K562 (cell line): ENCODE measurements around the gene TPK1. TPM values are rescaled to one million over a fixed set of nuclear protein-coding genes. Genes with fewer than 3 reads are reported as not detected.
"Not testable (repeated sequence)": the region's sequence is repeated elsewhere in the genome, so short reads cannot be mapped to it uniquely, and the experiment has no call there.

Source experiments
- ATAC-seq: fragments of 200-7000 bp; cut with Tn5 transposase; 3 replicates; pipeline ENCODE4 v1.9.1; 2020; ENCODE audit warnings: moderate library complexity
- BruUV-seq: library from RNA; stranded (reverse); fragments of 400-500 nt; replicated peaks from 2 replicates; lab custom pipeline; 2021; lab: Mats Ljungman, UMichigan
- CTCF ChIA-PET: fragments of 300-600 bp; formaldehyde crosslinking; extraction: SDS; loops from one replicate; lab custom pipeline; 2021; ENCODE audit warnings: low intra/inter-chr PET ratio; lab: Yijun Ruan, JAX
- POLR2A ChIA-PET: fragments of 300-600, 350-650 bp; sonication (Branson Sonifier 250); formaldehyde crosslinking; extraction: SDS; loops from one replicate; lab custom pipeline; 2021; ENCODE audit warnings: antibody characterized with exemption, inconsistent platforms; lab: Yijun Ruan, JAX
- DNase-seq, 4 experiments: peaks; one replicate each; pipeline versions ENCODE4 v3.0.0 to v3.0.0-alpha.2; 2011 to 2018; ENCODE audit warnings: low spot score in 3 of 4, mixed read lengths in 3 of 4; ENCODE audit errors: extremely low read depth in 1 of 4
- FAIRE-seq: peaks from 2 replicates; lab custom pipeline; 2011; peaks lifted over from hg19 to GRCh38; lab: Jason Lieb, UNC
- H2AFZ ChIP-seq: 2 replicates; pipeline ENCODE4 v1.6.0; 2011; ENCODE audit warnings: low read depth, low read length, control low read depth, inconsistent platforms
- H3K27ac ChIP-seq: fragments of 200-600 bp; 3 replicates; pipeline ENCODE4 v1.8.0; 2011; ENCODE audit warnings: low read depth, mild to moderate bottlenecking, control low read depth, inconsistent platforms, low read length, moderate library complexity, mixed read lengths; ENCODE audit errors: extremely low read depth
- H3K27me3 ChIP-seq, 2 experiments: fragments of 300-600 bp in 1 of 2; 2 replicates in 1 of 2; 3 replicates in 1 of 2; pipeline versions ENCODE4 v1.6.0 to v1.8.0; 2011; ENCODE audit warnings: inconsistent platforms in 2 of 2, low read length in 2 of 2, mild to moderate bottlenecking in 1 of 2, mixed read lengths in 1 of 2, moderate library complexity in 1 of 2; ENCODE audit not compliant: control insufficient read depth in 2 of 2, insufficient read depth in 2 of 2
- H3K36me3 ChIP-seq: fragments of 300-600 bp; 3 replicates; pipeline ENCODE4 v1.8.0; 2011; ENCODE audit warnings: mild to moderate bottlenecking, low read length, inconsistent platforms; ENCODE audit not compliant: control insufficient read depth, insufficient read depth
- H3K4me1 ChIP-seq, 2 experiments: fragments of 200-600 bp in 1 of 2; replicated peaks in 1 of 2; 2 replicates in 1 of 2; 3 replicates in 1 of 2; pipeline versions ENCODE4 v1.5.1 to v1.8.0; 2011; ENCODE audit warnings: inconsistent platforms in 2 of 2, low read length in 2 of 2, mild to moderate bottlenecking in 1 of 2, mixed read lengths in 1 of 2, moderate library complexity in 1 of 2; ENCODE audit not compliant: control insufficient read depth in 2 of 2, insufficient read depth in 2 of 2
- H3K4me2 ChIP-seq: 2 replicates; pipeline ENCODE4 v1.6.1; 2011; ENCODE audit warnings: low read length, control low read depth, inconsistent platforms, mixed read lengths; ENCODE audit not compliant: insufficient read depth
- H3K4me3 ChIP-seq: fragments of 200-600 bp; sonication (generic), shearing (Covaris generic); 2 replicates; pipeline ENCODE4 v1.5.1; 2016; ENCODE audit warnings: control low read depth, inconsistent platforms
- H3K79me2 ChIP-seq: fragments of 200-600 bp; 3 replicates; pipeline ENCODE4 v1.8.0; 2011; ENCODE audit warnings: low read length, inconsistent platforms; ENCODE audit not compliant: control insufficient read depth, insufficient read depth
- H3K9ac ChIP-seq, 2 experiments: 2 replicates each; pipeline versions ENCODE4 v1.6.0 to v1.6.1; 2011; ENCODE audit warnings: low read depth in 2 of 2, low read length in 2 of 2, control low read depth in 1 of 2, inconsistent platforms in 1 of 2, mild to moderate bottlenecking in 1 of 2, mixed read lengths in 1 of 2; ENCODE audit not compliant: insufficient read depth in 1 of 2
- H3K9me1 ChIP-seq: one replicate; pipeline ENCODE4 v1.6.0; 2011; ENCODE audit warnings: inconsistent platforms, mild to moderate bottlenecking, low read length, moderate library complexity; ENCODE audit not compliant: control insufficient read depth, insufficient read depth
- H3K9me3 ChIP-seq: replicated peaks from 2 replicates; pipeline ENCODE4 v1.5.1; 2011; ENCODE audit warnings: low read depth, low read length, inconsistent platforms; ENCODE audit not compliant: control insufficient read depth, insufficient read depth
- H4K20me1 ChIP-seq: replicated peaks from 2 replicates; pipeline ENCODE4 v1.6.1; 2011; ENCODE audit warnings: low read length, inconsistent platforms, mixed read lengths; ENCODE audit not compliant: control insufficient read depth, insufficient read depth
- ATF1 ChIP-seq, 2 experiments: fragments of 450-650 bp in 1 of 2; IDR thresholded peaks; 2 replicates each; pipeline ENCODE4 v1.6.1; 2016; ENCODE audit warnings: missing compliant biosample characterization in 1 of 2, missing genetic modification characterization in 1 of 2
- RAD21 ChIP-seq, 2 experiments: fragments of 250-450 bp in 1 of 2; fragments of 450-650 bp in 1 of 2; sonication (Bioruptor Pico) in 1 of 2; formaldehyde crosslinking in 1 of 2; IDR thresholded peaks in 1 of 2; conservative IDR thresholded peaks in 1 of 2; 2 replicates each; pipeline versions ENCODE4 v1.4.0 to v1.8.0; 2020 to 2022; ENCODE audit warnings: mild to moderate bottlenecking in 2 of 2, moderate library complexity in 1 of 2
- RB1 ChIP-seq: fragments of 450-650 bp; IDR thresholded peaks from 2 replicates; pipeline ENCODE4 v1.6.1; 2017; ENCODE audit warnings: low read depth, mild to moderate bottlenecking
- SMARCB1 ChIP-seq: IDR thresholded peaks from 2 replicates; pipeline ENCODE4 v1.6.1; 2011; ENCODE audit warnings: improper control_type of control experiment, low read depth; ENCODE audit not compliant: insufficient read length
- TAF7 ChIP-seq: fragments of 450-650 bp; IDR thresholded peaks from 2 replicates; pipeline ENCODE4 v1.6.1; 2016; ENCODE audit warnings: missing genetic modification characterization, missing compliant biosample characterization
- WGBS: fragments of 100-300 bp; shearing (Covaris generic); methylation state at CpG from one replicate; pipeline ENCODE4 v1.1.6; 2016; ENCODE audit warnings: low coverage, mixed read lengths; ENCODE audit not compliant: insufficient coverage; ENCODE audit errors: missing lambda C conversion rate; 5-methylcytosine and 5-hydroxymethylcytosine counted together
- in situ Hi-C: fragments of 300-500 bp; cut with MboI; formaldehyde crosslinking; loops from 4 replicates; pipeline ENCODE4 v1.15.0; 2018; ENCODE audit warnings: inconsistent platforms, mixed read lengths
- intact Hi-C: fragments of 100-400 bp; cut with micrococcal nuclease; formaldehyde crosslinking; loops from 2 replicates; pipeline ENCODE4 v1.14.2; 2022
- polyA plus RNA-seq, 8 experiments: library from polyadenylated mRNA; depleted of rRNA in 4 of 8; stranded (reverse) in 5 of 8; unstranded in 3 of 8; fragments of >200 nt; fragmentation: Nextera tagmentation in 2 of 8; fragmentation: Illumina TruSeq in 1 of 8; extraction: Ambion mirVana in 2 of 8; extraction: Trizol in 1 of 8; gene quantifications; 2 replicates each; pipeline versions ENCODE4 v1.2.1 to v1.2.3, GENCODE V29; 2011 to 2014; ENCODE audit warnings: inconsistent platforms in 1 of 8, missing spikeins in 1 of 8
- total RNA-seq, 7 experiments: library from RNA; depleted of rRNA in 6 of 7; stranded (reverse); fragments of >200 nt in 6 of 7; fragmentation: Illumina TruSeq in 2 of 7; extraction: Trizol in 2 of 7; gene quantifications; 2 replicates each; pipeline versions ENCODE4 v1.2.1 to v1.2.3, GENCODE V29; 2011 to 2021; ENCODE audit warnings: low replicate concordance in 1 of 7
- TF ChIP-seq, protein P1 (sequence below), 3 experiments: IDR thresholded peaks in 2 of 3; conservative IDR thresholded peaks in 1 of 3; 2 replicates each; pipeline ENCODE4 v1.5.1; 2011 to 2012; ENCODE audit warnings: low read length in 3 of 3, mild to moderate bottlenecking in 3 of 3, control low read depth in 2 of 3, improper control_type of control experiment in 1 of 3, inconsistent platforms in 1 of 3, low read depth in 1 of 3, mixed read lengths in 1 of 3, moderate library complexity in 1 of 3; ENCODE audit not compliant: insufficient read depth in 2 of 3
- TF ChIP-seq, protein P2 (sequence below), 2 experiments: fragments of 450-650 bp; formaldehyde crosslinking in 1 of 2; IDR thresholded peaks; 2 replicates each; pipeline versions ENCODE4 v1.4.0 to v1.6.1; 2014 to 2020; ENCODE audit warnings: mild to moderate bottlenecking in 2 of 2, borderline replicate concordance in 1 of 2, low read depth in 1 of 2

TPK1 gene
- total and polyA plus RNA-seq, 9 of the 15 experiments (the other 6 are each of a cell fraction or from before 2014, with no cell fraction given): 5.1 to 16.2 (median 9.2) TPM

DNA sequence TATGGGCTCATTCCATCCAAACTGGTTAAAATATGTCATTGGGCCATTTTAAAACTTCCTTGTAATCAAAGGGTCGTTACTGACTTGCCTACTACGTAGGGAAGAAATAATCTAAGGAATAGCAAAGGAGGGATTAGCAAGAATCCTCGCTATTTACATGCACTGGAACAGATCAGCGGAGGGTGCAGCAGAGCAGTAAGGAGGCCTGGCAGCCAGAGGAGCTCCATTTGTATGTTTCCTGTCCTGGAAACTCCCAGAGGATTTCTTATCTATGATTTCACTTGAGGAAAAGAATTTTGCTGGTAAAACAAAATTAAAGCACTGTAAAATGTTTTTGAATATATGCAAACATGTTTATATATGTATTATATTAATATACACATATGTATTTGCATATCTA lies 107.3 kb downstream of the TPK1 start (continued):
- TF ChIP-seq TAF7 (tag) (no peak), SMARCB1 (no peak)

DNA sequence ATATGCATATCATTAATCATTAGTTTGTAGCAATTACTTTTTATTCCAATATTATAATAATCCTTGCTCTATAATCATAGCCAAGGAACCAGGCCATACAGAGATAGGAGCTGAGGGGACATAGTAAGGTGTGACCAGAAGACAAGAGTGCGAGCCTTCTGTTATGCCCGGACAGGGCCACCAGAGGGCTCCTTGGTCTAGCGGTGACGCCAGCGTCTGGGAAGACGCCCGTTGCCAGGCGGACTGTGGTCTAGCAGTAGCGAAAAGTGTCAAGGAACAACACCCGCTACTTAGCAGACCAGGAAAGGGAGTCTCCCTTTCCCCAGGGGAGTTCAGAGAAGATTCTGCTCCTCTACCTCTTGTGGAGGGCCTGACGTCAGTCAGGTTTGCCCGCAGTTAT lies 109.0 kb downstream of the TPK1 start:
- ATAC-seq; H2AFZ ChIP-seq; FAIRE-seq; H4K20me1 ChIP-seq; BruUV-seq; H3K4me3 ChIP-seq; H3K9me3 ChIP-seq; CTCF ChIA-PET; H3K9me1 ChIP-seq; H3K27ac ChIP-seq; in situ Hi-C loops; H3K4me1 ChIP-seq; POLR2A ChIA-PET; H3K4me2 ChIP-seq; H3K79me2 ChIP-seq; intact Hi-C loops; H3K36me3 ChIP-seq; H3K9ac ChIP-seq; H3K27me3 ChIP-seq; TF ChIP-seq ATF1 (CRISPR knock-in tag; IDR thresholded peaks at IDR 0.05): not testable (repeated sequence)
- TF ChIP-seq RB1 (0 out of 2 replicates have a peak, but pooled peaks have one; percentile 24), RAD21 (CRISPR knock-in tag; conservative IDR thresholded peaks at IDR 0.05 in 1 of 2, IDR thresholded peaks at IDR 0.05 in 1 of 2) (peak; percentile 50 to 71; a peak in 3 of 4 replicates), ATF1 (tag; IDR thresholded peaks at IDR 0.05) (0 out of 2 replicates have a peak, but pooled peaks have one; percentile 25)
- TF ChIP-seq, protein P1, sequence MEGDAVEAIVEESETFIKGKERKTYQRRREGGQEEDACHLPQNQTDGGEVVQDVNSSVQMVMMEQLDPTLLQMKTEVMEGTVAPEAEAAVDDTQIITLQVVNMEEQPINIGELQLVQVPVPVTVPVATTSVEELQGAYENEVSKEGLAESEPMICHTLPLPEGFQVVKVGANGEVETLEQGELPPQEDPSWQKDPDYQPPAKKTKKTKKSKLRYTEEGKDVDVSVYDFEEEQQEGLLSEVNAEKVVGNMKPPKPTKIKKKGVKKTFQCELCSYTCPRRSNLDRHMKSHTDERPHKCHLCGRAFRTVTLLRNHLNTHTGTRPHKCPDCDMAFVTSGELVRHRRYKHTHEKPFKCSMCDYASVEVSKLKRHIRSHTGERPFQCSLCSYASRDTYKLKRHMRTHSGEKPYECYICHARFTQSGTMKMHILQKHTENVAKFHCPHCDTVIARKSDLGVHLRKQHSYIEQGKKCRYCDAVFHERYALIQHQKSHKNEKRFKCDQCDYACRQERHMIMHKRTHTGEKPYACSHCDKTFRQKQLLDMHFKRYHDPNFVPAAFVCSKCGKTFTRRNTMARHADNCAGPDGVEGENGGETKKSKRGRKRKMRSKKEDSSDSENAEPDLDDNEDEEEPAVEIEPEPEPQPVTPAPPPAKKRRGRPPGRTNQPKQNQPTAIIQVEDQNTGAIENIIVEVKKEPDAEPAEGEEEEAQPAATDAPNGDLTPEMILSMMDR (IDR thresholded peaks at IDR 0.05 in 2 of 3, conservative IDR thresholded peaks at IDR 0.05 in 1 of 3; ENCODE audit: insufficient read depth in 2 of 3, low read depth in 1 of 3, low read length in 3 of 3): peak; percentile 13 to 55 (median 29); a peak in 5 of 6 replicates
- TF ChIP-seq, protein P2, sequence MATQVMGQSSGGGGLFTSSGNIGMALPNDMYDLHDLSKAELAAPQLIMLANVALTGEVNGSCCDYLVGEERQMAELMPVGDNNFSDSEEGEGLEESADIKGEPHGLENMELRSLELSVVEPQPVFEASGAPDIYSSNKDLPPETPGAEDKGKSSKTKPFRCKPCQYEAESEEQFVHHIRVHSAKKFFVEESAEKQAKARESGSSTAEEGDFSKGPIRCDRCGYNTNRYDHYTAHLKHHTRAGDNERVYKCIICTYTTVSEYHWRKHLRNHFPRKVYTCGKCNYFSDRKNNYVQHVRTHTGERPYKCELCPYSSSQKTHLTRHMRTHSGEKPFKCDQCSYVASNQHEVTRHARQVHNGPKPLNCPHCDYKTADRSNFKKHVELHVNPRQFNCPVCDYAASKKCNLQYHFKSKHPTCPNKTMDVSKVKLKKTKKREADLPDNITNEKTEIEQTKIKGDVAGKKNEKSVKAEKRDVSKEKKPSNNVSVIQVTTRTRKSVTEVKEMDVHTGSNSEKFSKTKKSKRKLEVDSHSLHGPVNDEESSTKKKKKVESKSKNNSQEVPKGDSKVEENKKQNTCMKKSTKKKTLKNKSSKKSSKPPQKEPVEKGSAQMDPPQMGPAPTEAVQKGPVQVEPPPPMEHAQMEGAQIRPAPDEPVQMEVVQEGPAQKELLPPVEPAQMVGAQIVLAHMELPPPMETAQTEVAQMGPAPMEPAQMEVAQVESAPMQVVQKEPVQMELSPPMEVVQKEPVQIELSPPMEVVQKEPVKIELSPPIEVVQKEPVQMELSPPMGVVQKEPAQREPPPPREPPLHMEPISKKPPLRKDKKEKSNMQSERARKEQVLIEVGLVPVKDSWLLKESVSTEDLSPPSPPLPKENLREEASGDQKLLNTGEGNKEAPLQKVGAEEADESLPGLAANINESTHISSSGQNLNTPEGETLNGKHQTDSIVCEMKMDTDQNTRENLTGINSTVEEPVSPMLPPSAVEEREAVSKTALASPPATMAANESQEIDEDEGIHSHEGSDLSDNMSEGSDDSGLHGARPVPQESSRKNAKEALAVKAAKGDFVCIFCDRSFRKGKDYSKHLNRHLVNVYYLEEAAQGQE (IDR thresholded peaks at IDR 0.05; ENCODE audit: borderline replicate concordance): peak; percentile 14; the same call in 1 of the 2 replicates
- TF ChIP-seq, protein P2 (CRISPR knock-in tag; IDR thresholded peaks at IDR 0.05; ENCODE audit: low read depth): not testable (repeated sequence)
- DNase-seq: peak in 1 of 4 experiments; percentile 12
- 3% methylated on average over 9 of the region's 12 CpGs for WGBS
